K562 (cell line): ENCODE results near the gene SEPTIN8. TPM values are rescaled to one million over a fixed set of nuclear protein-coding genes. Genes with fewer than 3 reads are reported as not detected.
A peak's percentile ranks its signal among the peaks of the same experiment; 100 is the strongest.

ENCODE experiments used
- ATAC-seq: fragments of 200-7000 bp; cut with Tn5 transposase; 3 replicates; pipeline ENCODE4 v1.9.1; 2020; ENCODE audit warnings: moderate library complexity
- BruUV-seq: library from RNA; stranded (reverse); fragments of 400-500 nt; replicated peaks from 2 replicates; lab custom pipeline; 2021; lab: Mats Ljungman, UMichigan
- CTCF ChIA-PET: fragments of 300-600 bp; formaldehyde crosslinking; extraction: SDS; loops from one replicate; lab custom pipeline; 2021; ENCODE audit warnings: low intra/inter-chr PET ratio; lab: Yijun Ruan, JAX
- POLR2A ChIA-PET: fragments of 300-600, 350-650 bp; sonication (Branson Sonifier 250); formaldehyde crosslinking; extraction: SDS; loops from one replicate; lab custom pipeline; 2021; ENCODE audit warnings: antibody characterized with exemption, inconsistent platforms; lab: Yijun Ruan, JAX
- DNase-seq, 4 experiments: peaks; one replicate each; pipeline versions ENCODE4 v3.0.0 to v3.0.0-alpha.2; 2011 to 2018; ENCODE audit warnings: low spot score in 3 of 4, mixed read lengths in 3 of 4; ENCODE audit errors: extremely low read depth in 1 of 4
- FAIRE-seq: peaks from 2 replicates; lab custom pipeline; 2011; peaks lifted over from hg19 to GRCh38; lab: Jason Lieb, UNC
- H2AFZ ChIP-seq: 2 replicates; pipeline ENCODE4 v1.6.0; 2011; ENCODE audit warnings: low read depth, low read length, control low read depth, inconsistent platforms
- H3K27ac ChIP-seq: fragments of 200-600 bp; 3 replicates; pipeline ENCODE4 v1.8.0; 2011; ENCODE audit warnings: low read depth, mild to moderate bottlenecking, control low read depth, inconsistent platforms, low read length, moderate library complexity, mixed read lengths; ENCODE audit errors: extremely low read depth
- H3K27me3 ChIP-seq, 2 experiments: fragments of 300-600 bp in 1 of 2; 2 replicates in 1 of 2; 3 replicates in 1 of 2; pipeline versions ENCODE4 v1.6.0 to v1.8.0; 2011; ENCODE audit warnings: inconsistent platforms in 2 of 2, low read length in 2 of 2, mild to moderate bottlenecking in 1 of 2, mixed read lengths in 1 of 2, moderate library complexity in 1 of 2; ENCODE audit not compliant: control insufficient read depth in 2 of 2, insufficient read depth in 2 of 2
- H3K36me3 ChIP-seq: fragments of 300-600 bp; 3 replicates; pipeline ENCODE4 v1.8.0; 2011; ENCODE audit warnings: mild to moderate bottlenecking, low read length, inconsistent platforms; ENCODE audit not compliant: control insufficient read depth, insufficient read depth
- H3K4me1 ChIP-seq, 2 experiments: fragments of 200-600 bp in 1 of 2; replicated peaks in 1 of 2; 2 replicates in 1 of 2; 3 replicates in 1 of 2; pipeline versions ENCODE4 v1.5.1 to v1.8.0; 2011; ENCODE audit warnings: inconsistent platforms in 2 of 2, low read length in 2 of 2, mild to moderate bottlenecking in 1 of 2, mixed read lengths in 1 of 2, moderate library complexity in 1 of 2; ENCODE audit not compliant: control insufficient read depth in 2 of 2, insufficient read depth in 2 of 2
- H3K4me2 ChIP-seq: 2 replicates; pipeline ENCODE4 v1.6.1; 2011; ENCODE audit warnings: low read length, control low read depth, inconsistent platforms, mixed read lengths; ENCODE audit not compliant: insufficient read depth
- H3K4me3 ChIP-seq: fragments of 200-600 bp; sonication (generic), shearing (Covaris generic); 2 replicates; pipeline ENCODE4 v1.5.1; 2016; ENCODE audit warnings: control low read depth, inconsistent platforms
- H3K79me2 ChIP-seq: fragments of 200-600 bp; 3 replicates; pipeline ENCODE4 v1.8.0; 2011; ENCODE audit warnings: low read length, inconsistent platforms; ENCODE audit not compliant: control insufficient read depth, insufficient read depth
- H3K9ac ChIP-seq, 2 experiments: 2 replicates each; pipeline versions ENCODE4 v1.6.0 to v1.6.1; 2011; ENCODE audit warnings: low read depth in 2 of 2, low read length in 2 of 2, control low read depth in 1 of 2, inconsistent platforms in 1 of 2, mild to moderate bottlenecking in 1 of 2, mixed read lengths in 1 of 2; ENCODE audit not compliant: insufficient read depth in 1 of 2
- H3K9me1 ChIP-seq: one replicate; pipeline ENCODE4 v1.6.0; 2011; ENCODE audit warnings: inconsistent platforms, mild to moderate bottlenecking, low read length, moderate library complexity; ENCODE audit not compliant: control insufficient read depth, insufficient read depth
- H3K9me3 ChIP-seq: replicated peaks from 2 replicates; pipeline ENCODE4 v1.5.1; 2011; ENCODE audit warnings: low read depth, low read length, inconsistent platforms; ENCODE audit not compliant: control insufficient read depth, insufficient read depth
- H4K20me1 ChIP-seq: replicated peaks from 2 replicates; pipeline ENCODE4 v1.6.1; 2011; ENCODE audit warnings: low read length, inconsistent platforms, mixed read lengths; ENCODE audit not compliant: control insufficient read depth, insufficient read depth
- BRD4 ChIP-seq: fragments of 200-600 bp; sonication (generic); IDR thresholded peaks from 2 replicates; pipeline ENCODE4 v1.6.1; 2017; ENCODE audit warnings: inconsistent platforms
- CBX2 ChIP-seq: fragments of 200-600 bp; sonication (generic); IDR thresholded peaks from one replicate; pipeline ENCODE4 v1.6.1; 2012; ENCODE audit warnings: mild to moderate bottlenecking, low read length, inconsistent platforms; ENCODE audit not compliant: insufficient read depth, poor library complexity, severe bottlenecking
- DNMT1 ChIP-seq: fragments of 450-650 bp; IDR thresholded peaks from 2 replicates; pipeline ENCODE4 v1.6.1; 2016; ENCODE audit warnings: antibody characterized with exemption, mild to moderate bottlenecking
- ESRRA ChIP-seq: fragments of 450-650 bp; IDR thresholded peaks from 2 replicates; pipeline ENCODE4 v1.6.1; 2014; ENCODE audit warnings: low read depth, mild to moderate bottlenecking, moderate library complexity, borderline replicate concordance
- PCBP2 ChIP-seq: fragments of 200-400 bp; formaldehyde crosslinking; IDR thresholded peaks from 2 replicates; pipeline ENCODE4 v1.6.1; 2018; ENCODE audit warnings: low read length, low read depth, mild to moderate bottlenecking, moderate library complexity; ENCODE audit not compliant: poor library complexity, severe bottlenecking
- RBM17 ChIP-seq: fragments of 200-400 bp; formaldehyde crosslinking; IDR thresholded peaks from 2 replicates; pipeline ENCODE4 v1.6.1; 2017; ENCODE audit warnings: low read depth, mild to moderate bottlenecking, low read length, borderline replicate concordance
- RCOR1 ChIP-seq, 2 experiments: IDR thresholded peaks; 2 replicates each; pipeline ENCODE4 v1.6.1; 2012; ENCODE audit warnings: low read depth in 2 of 2, low read length in 2 of 2, borderline replicate concordance in 1 of 2, improper control_type of control experiment in 1 of 2
- TRIM28 ChIP-seq: fragments of 450-650 bp; IDR thresholded peaks from 2 replicates; pipeline ENCODE4 v1.6.1; 2017
- ZBTB40 ChIP-seq, 2 experiments: fragments of 450-650 bp in 1 of 2; sonication (generic) in 1 of 2; formaldehyde crosslinking in 1 of 2; IDR thresholded peaks; 2 replicates each; pipeline versions ENCODE4 v1.7.1 to v1.9.0; 2016 to 2022; ENCODE audit warnings: inconsistent platforms in 1 of 2, mild to moderate bottlenecking in 1 of 2, missing genetic modification reagents in 1 of 2
- WGBS: fragments of 100-300 bp; shearing (Covaris generic); methylation state at CpG from one replicate; pipeline ENCODE4 v1.1.6; 2016; ENCODE audit warnings: low coverage, mixed read lengths; ENCODE audit not compliant: insufficient coverage; ENCODE audit errors: missing lambda C conversion rate; 5-methylcytosine and 5-hydroxymethylcytosine counted together
- in situ Hi-C: fragments of 300-500 bp; cut with MboI; formaldehyde crosslinking; loops from 4 replicates; pipeline ENCODE4 v1.15.0; 2018; ENCODE audit warnings: inconsistent platforms, mixed read lengths
- intact Hi-C: fragments of 100-400 bp; cut with micrococcal nuclease; formaldehyde crosslinking; loops from 2 replicates; pipeline ENCODE4 v1.14.2; 2022
- polyA plus RNA-seq, 8 experiments: library from polyadenylated mRNA; depleted of rRNA in 4 of 8; stranded (reverse) in 5 of 8; unstranded in 3 of 8; fragments of >200 nt; fragmentation: Nextera tagmentation in 2 of 8; fragmentation: Illumina TruSeq in 1 of 8; extraction: Ambion mirVana in 2 of 8; extraction: Trizol in 1 of 8; gene quantifications; 2 replicates each; pipeline versions ENCODE4 v1.2.1 to v1.2.3, GENCODE V29; 2011 to 2014; ENCODE audit warnings: inconsistent platforms in 1 of 8, missing spikeins in 1 of 8
- total RNA-seq, 7 experiments: library from RNA; depleted of rRNA in 6 of 7; stranded (reverse); fragments of >200 nt in 6 of 7; fragmentation: Illumina TruSeq in 2 of 7; extraction: Trizol in 2 of 7; gene quantifications; 2 replicates each; pipeline versions ENCODE4 v1.2.1 to v1.2.3, GENCODE V29; 2011 to 2021; ENCODE audit warnings: low replicate concordance in 1 of 7
- TF ChIP-seq, protein P1 (sequence below), 2 experiments: fragments of 200-800 bp in 1 of 2; sonication (Bioruptor generic) in 1 of 2; sonication (generic) in 1 of 2; formaldehyde crosslinking in 1 of 2; IDR thresholded peaks in 1 of 2; conservative IDR thresholded peaks in 1 of 2; 2 replicates each; pipeline versions ENCODE4 v1.5.0 to v1.6.1; 2016 to 2020; ENCODE audit warnings: missing compliant biosample characterization in 1 of 2, missing genetic modification characterization in 1 of 2, missing genetic modification reagents in 1 of 2

The SEPTIN8 gene
- total and polyA plus RNA-seq, 9 of the 15 experiments (the other 6 are each of a cell fraction or from before 2014, with no cell fraction given), result 19.3 to 142 (median 101) TPM

- no peaks in the 10 kb centered on the region for H3K79me2 ChIP-seq
- intact Hi-C loops, result loop anchor here (5.0 kb wide), 1 partner anchor 43 kb away; no protein-coding TSS in a partner anchor
- H3K4me1 ChIP-seq, result no peaks in the 10 kb centered on the region; a peak in 2 of 5 replicates
- ATAC-seq (no peak), DNase-seq (no peak), FAIRE-seq (no peak)
- H2AFZ ChIP-seq, result peak overlapping the region; percentile 81
- BruUV-seq, result no TSS peak
- no peaks in the 10 kb centered on the region for H3K27me3 ChIP-seq
- no peak overlapping the region for H3K27ac ChIP-seq
- 49% methylated on average over 2 of the region's 2 CpGs for WGBS
- no peak overlapping the region for H3K4me3 ChIP-seq
- no peaks in the 10 kb centered on the region; the same call in 1 of the 2 replicates for H3K9me3 ChIP-seq
- in situ Hi-C loops, result no loop called here
- H3K9ac ChIP-seq, result no peak overlapping the region
- H3K9me1 ChIP-seq, result no peaks in the 10 kb centered on the region
- POLR2A ChIA-PET, result interaction anchor here (0.9 to 1.9 kb wide), 7 partner anchors 9 to 20 kb away, joined by 3 to 7 read pairs (median 4); no protein-coding TSS in a partner anchor
- H4K20me1 ChIP-seq, result no peaks in the 10 kb centered on the region
- no peaks in the 10 kb centered on the region for H3K36me3 ChIP-seq
- CTCF ChIA-PET, result no interaction called here
- no peak overlapping the region for H3K4me2 ChIP-seq
- TF ChIP-seq ZBTB40 (IDR thresholded peaks at IDR 0.05) (no peak), ZBTB40 (CRISPR knock-in tag; IDR thresholded peaks at IDR 0.05) (no peak), RBM17 (no peak), ESRRA (no peak), TRIM28 (no peak), BRD4 (no peak), PCBP2 (no peak), DNMT1 (no peak), CBX2 (no peak), RCOR1 (IDR thresholded peaks at IDR 0.05; ENCODE audit: borderline replicate concordance in 1 of 2, low read depth in 2 of 2, low read length in 2 of 2) (no peak)
- TF ChIP-seq, protein P1, sequence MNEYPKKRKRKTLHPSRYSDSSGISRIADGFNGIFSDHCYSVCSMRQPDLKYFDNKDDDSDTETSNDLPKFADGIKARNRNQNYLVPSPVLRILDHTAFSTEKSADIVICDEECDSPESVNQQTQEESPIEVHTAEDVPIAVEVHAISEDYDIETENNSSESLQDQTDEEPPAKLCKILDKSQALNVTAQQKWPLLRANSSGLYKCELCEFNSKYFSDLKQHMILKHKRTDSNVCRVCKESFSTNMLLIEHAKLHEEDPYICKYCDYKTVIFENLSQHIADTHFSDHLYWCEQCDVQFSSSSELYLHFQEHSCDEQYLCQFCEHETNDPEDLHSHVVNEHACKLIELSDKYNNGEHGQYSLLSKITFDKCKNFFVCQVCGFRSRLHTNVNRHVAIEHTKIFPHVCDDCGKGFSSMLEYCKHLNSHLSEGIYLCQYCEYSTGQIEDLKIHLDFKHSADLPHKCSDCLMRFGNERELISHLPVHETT (CRISPR knock-in tag; conservative IDR thresholded peaks at IDR 0.05 in 1 of 2, IDR thresholded peaks at IDR 0.05 in 1 of 2), result no peak
These were observed 23.5 kb upstream of the SEPTIN8 start for GRCh38 chr5:132800545-132800944.
